HepG2 (cell line): Measurements from ENCODE around the gene DBN1. TPM values are rescaled to one million over a fixed set of nuclear protein-coding genes. Genes with fewer than 3 reads are reported as not detected.

Experiments used
- ATAC-seq: fragments of 200-7000 bp; cut with Tn5 transposase; 3 replicates; pipeline ENCODE4 v1.9.1; 2020; ENCODE audit warnings: mild to moderate bottlenecking, moderate library complexity
- BruUV-seq: library from RNA; stranded (reverse); fragments of 400-500 nt; replicated peaks from 2 replicates; lab custom pipeline; 2021; lab: Mats Ljungman, UMichigan
- CTCF ChIA-PET: fragments of 300-600 bp; formaldehyde crosslinking; extraction: SDS; loops from one replicate; lab custom pipeline; 2021; ENCODE audit warnings: low total read pairs, inconsistent platforms, low intra/inter-chr PET ratio; lab: Yijun Ruan, JAX
- POLR2A ChIA-PET: fragments of 350-600 bp; sonication (Branson Sonifier 250); formaldehyde crosslinking; loops from one replicate; lab custom pipeline; 2020; ENCODE audit warnings: antibody characterized with exemption, inconsistent platforms; lab: Yijun Ruan, JAX
- DNase-seq: peaks from one replicate; pipeline ENCODE4 v3.0.0-alpha.2; 2015; ENCODE audit warnings: low spot score
- FAIRE-seq: peaks from 3 replicates; lab custom pipeline; 2011; peaks lifted over from hg19 to GRCh38; lab: Jason Lieb, UNC
- H2AFZ ChIP-seq: one replicate; pipeline ENCODE4 v1.6.1; 2011; ENCODE audit warnings: low read length, inconsistent platforms
- H3K27ac ChIP-seq: fragments of 300-600 bp; 3 replicates; pipeline ENCODE4 v1.8.0; 2011; ENCODE audit warnings: mixed run types, mild to moderate bottlenecking, mixed read lengths, low read length, inconsistent platforms; ENCODE audit not compliant: insufficient read depth; ENCODE audit errors: extremely low read length
- H3K27me3 ChIP-seq, 2 experiments: fragments of 200-600 bp in 1 of 2; 2 replicates in 1 of 2; 3 replicates in 1 of 2; pipeline versions ENCODE4 v1.6.0 to v1.8.0; 2011; ENCODE audit warnings: low read length in 2 of 2, mild to moderate bottlenecking in 2 of 2, moderate library complexity in 2 of 2, inconsistent platforms in 1 of 2; ENCODE audit not compliant: insufficient read depth in 2 of 2, control insufficient read depth in 1 of 2
- H3K36me3 ChIP-seq, 2 experiments: fragments of 200-600 bp in 1 of 2; replicated peaks in 1 of 2; 2 replicates in 1 of 2; 3 replicates in 1 of 2; pipeline versions ENCODE4 v1.5.1 to v1.8.0; 2011; ENCODE audit warnings: low read length in 2 of 2, inconsistent platforms in 1 of 2; ENCODE audit not compliant: insufficient read depth in 2 of 2, control insufficient read depth in 1 of 2
- H3K4me1 ChIP-seq: 2 replicates; pipeline ENCODE4 v1.5.1; 2012; ENCODE audit warnings: low read length, inconsistent platforms; ENCODE audit not compliant: insufficient read depth
- H3K4me2 ChIP-seq: 2 replicates; pipeline ENCODE4 v1.6.0; 2011; ENCODE audit warnings: low read depth, low read length, inconsistent platforms
- H3K4me3 ChIP-seq, 3 experiments: fragments of 200-600 bp in 1 of 3; sonication (generic), shearing (Covaris generic) in 1 of 3; replicated peaks in 1 of 3; 2 replicates each; pipeline ENCODE4 v1.5.1; 2011 to 2016; ENCODE audit warnings: low read length in 3 of 3, inconsistent platforms in 2 of 3, low read depth in 2 of 3, mild to moderate bottlenecking in 2 of 3, control low read depth in 1 of 3, mixed read lengths in 1 of 3; ENCODE audit not compliant: insufficient read depth in 1 of 3
- H3K79me2 ChIP-seq: one replicate; pipeline ENCODE4 v1.6.1; 2011; ENCODE audit warnings: low read length, inconsistent platforms; ENCODE audit not compliant: insufficient read depth
- H3K9ac ChIP-seq: 2 replicates; pipeline ENCODE4 v1.6.0; 2011; ENCODE audit warnings: mild to moderate bottlenecking, low read depth, low read length, inconsistent platforms; ENCODE audit not compliant: insufficient read depth
- H3K9me3 ChIP-seq: 2 replicates; pipeline ENCODE4 v1.5.1; 2012; ENCODE audit warnings: mild to moderate bottlenecking, low read length
- H4K20me1 ChIP-seq: 2 replicates; pipeline ENCODE4 v1.6.0; 2011; ENCODE audit warnings: inconsistent platforms, mild to moderate bottlenecking, low read length, moderate library complexity; ENCODE audit not compliant: insufficient read depth
- ADNP ChIP-seq: sonication (generic); formaldehyde crosslinking; IDR thresholded peaks from 2 replicates; pipeline ENCODE4 v1.4.0; 2020; ENCODE audit warnings: missing genetic modification reagents
- CBX5 ChIP-seq: sonication (generic); formaldehyde crosslinking; IDR thresholded peaks from 2 replicates; pipeline ENCODE4 v1.4.0; 2020; ENCODE audit warnings: missing genetic modification reagents, borderline replicate concordance
- PAF1 ChIP-seq: IDR thresholded peaks from 2 replicates; pipeline ENCODE4 v1.6.1; 2016; ENCODE audit warnings: missing genetic modification reagents, missing compliant biosample characterization
- RBM22 ChIP-seq: fragments of 200-400 bp; formaldehyde crosslinking; optimal IDR thresholded peaks from 2 replicates; pipeline ENCODE3; 2017; ENCODE audit warnings: mild to moderate bottlenecking, low read length, moderate library complexity
- SAP130 ChIP-seq: IDR thresholded peaks from 2 replicates; pipeline ENCODE4 v1.6.1; 2016; ENCODE audit warnings: low read depth
- SP1 ChIP-seq, 2 experiments: fragments of 450-650 bp in 1 of 2; sonication (generic) in 1 of 2; formaldehyde crosslinking in 1 of 2; IDR thresholded peaks; 2 replicates each; pipeline versions ENCODE4 v1.4.0 to v1.6.1; 2016 to 2020; ENCODE audit warnings: missing genetic modification reagents in 1 of 2
- ZNF629 ChIP-seq: sonication (generic); formaldehyde crosslinking; conservative IDR thresholded peaks from 2 replicates; pipeline ENCODE4 v1.5.0; 2020; ENCODE audit warnings: missing genetic modification reagents
- WGBS: methylation state at CpG from one replicate; pipeline ENCODE4 v1.1.6; 2017; ENCODE audit warnings: low lambda C conversion rate; 5-methylcytosine and 5-hydroxymethylcytosine counted together
- in situ Hi-C: cut with HindIII; loops from 2 replicates; pipeline ENCODE4 v1.10.0; 2017; ENCODE audit warnings: low pct_unique_long_range_greater_than_20kb; ENCODE audit not compliant: extremely low pct_ligation_motif_present
- intact Hi-C: fragments of 100-400 bp; cut with micrococcal nuclease; formaldehyde crosslinking; loops from one replicate; pipeline ENCODE4 v1.10.0; 2022; ENCODE audit not compliant: unreplicated experiment
- polyA plus RNA-seq, 8 experiments: library from polyadenylated mRNA; depleted of rRNA in 3 of 8; stranded (reverse) in 7 of 8; unstranded in 1 of 8; fragments of >200 nt; fragmentation: Illumina TruSeq in 4 of 8; extraction: Trizol in 4 of 8; gene quantifications; 2 replicates each; pipeline versions ENCODE4 v1.2.1 to v1.2.3, GENCODE V29; 2011 to 2016; ENCODE audit warnings: low read depth in 4 of 8, missing spikeins in 1 of 8, mixed read lengths in 1 of 8; ENCODE audit not compliant: insufficient read depth in 1 of 8
- total RNA-seq, 5 experiments: library from RNA; depleted of rRNA; stranded (reverse); fragments of >200 nt; fragmentation: Illumina TruSeq; extraction: Trizol; gene quantifications; 2 replicates each; pipeline ENCODE4 v1.2.3, GENCODE V29; 2016; ENCODE audit warnings: low read depth in 1 of 5

The DBN1 gene
- total and polyA plus RNA-seq, 2 of the 13 experiments (the other 11 are each of a cell fraction or from before 2014, with no cell fraction given) = 27.0 to 37.3 TPM

GRCh38 chr5:177520271-177520670 lies 46.8 kb upstream of the DBN1 start:
- H3K4me2 ChIP-seq = no peak overlapping the region
- peaks cover 20 to 53% of the 10 kb centered on the region in 2 experiments for H3K36me3 ChIP-seq
- intact Hi-C loops (no loop called here), in situ Hi-C loops (no loop called here)
- H3K27ac ChIP-seq = no peak overlapping the region
- no peak overlapping the region for H2AFZ ChIP-seq
- BruUV-seq = no TSS peak
- H3K9ac ChIP-seq = no peak overlapping the region
- no peak overlapping the region for H3K4me3 ChIP-seq
- H3K27me3 ChIP-seq = no peaks in the 10 kb centered on the region; a peak in 1 of 5 replicates
- no peaks in the 10 kb centered on the region for H3K9me3 ChIP-seq
- no peak for ATAC-seq
- no peak for TF ChIP-seq ADNP
- no peak for TF ChIP-seq CBX5 (CRISPR knock-in tag)
- TF ChIP-seq SP1 (IDR thresholded peaks at IDR 0.05) = no peak
- TF ChIP-seq SP1 (CRISPR knock-in tag; IDR thresholded peaks at IDR 0.05) = no peak
- TF ChIP-seq, all 625 proteins: peak for 0
- WGBS = 97% methylated on average over 3 of the region's 3 CpGs
- H3K4me1 ChIP-seq = peaks cover 16% of the 10 kb centered on the region
- POLR2A ChIA-PET = interaction anchor here (1.5 kb wide), 1 partner anchor 23 kb away, joined by 3 read pairs; the partner anchor contains the start of gene PDLIM7
- H3K79me2 ChIP-seq = peaks cover 12% of the 10 kb centered on the region
- FAIRE-seq (no peak), DNase-seq (no peak)
- CTCF ChIA-PET = no interaction called here
- no peaks in the 10 kb centered on the region; the same call in 1 of the 2 replicates for H4K20me1 ChIP-seq

- H2AFZ ChIP-seq = no peak overlapping the region
- ATAC-seq = no peak
- peaks cover 21 to 53% of the 10 kb centered on the region in 2 experiments for H3K36me3 ChIP-seq
- no peak overlapping the region for H3K4me3 ChIP-seq
- no peak for DNase-seq
- POLR2A ChIA-PET = no interaction called here
- H3K27ac ChIP-seq = no peak overlapping the region
- no peak for FAIRE-seq
- no peaks in the 10 kb centered on the region for H3K9me3 ChIP-seq
- H4K20me1 ChIP-seq = no peaks in the 10 kb centered on the region; the same call in 1 of the 2 replicates
- H3K4me2 ChIP-seq = no peak overlapping the region
- TF ChIP-seq RBM22 = peak; percentile 48
- no peak for TF ChIP-seq SAP130 (CRISPR knock-in tag)
- TF ChIP-seq ZNF629 (CRISPR knock-in tag) = peak; percentile 73
- 0 out of 2 replicates have a peak, but pooled peaks have one; percentile 44 for TF ChIP-seq PAF1
- intact Hi-C loops = loop anchor here (5.0 kb wide), 1 partner anchor 33 kb away; the partner anchor contains the start of gene FAM193B
- 85% methylated on average over 13 of the region's 13 CpGs for WGBS
- peaks cover 15% of the 10 kb centered on the region for H3K79me2 ChIP-seq
- no peaks in the 10 kb centered on the region; a peak in 1 of 5 replicates for H3K27me3 ChIP-seq
- CTCF ChIA-PET = no interaction called here
- no peak overlapping the region for H3K9ac ChIP-seq
- no TSS peak for BruUV-seq
- H3K4me1 ChIP-seq = peaks cover 23% of the 10 kb centered on the region
- in situ Hi-C loops = no loop called here
These were observed 46.2 kb upstream of the DBN1 start for GRCh38 chr5:177519463-177520235.
